Measurements from ENCODE around the gene JSRP1. TPM values are rescaled to one million over a fixed set of nuclear protein-coding genes. Genes with fewer than 3 reads are reported as not detected.

The JSRP1 gene
- total and polyA plus RNA-seq, 2 of the 8 experiments (the other 6 are each of a cell fraction or from before 2014, with no cell fraction given): 0.24 to 0.56 TPM

DNA sequence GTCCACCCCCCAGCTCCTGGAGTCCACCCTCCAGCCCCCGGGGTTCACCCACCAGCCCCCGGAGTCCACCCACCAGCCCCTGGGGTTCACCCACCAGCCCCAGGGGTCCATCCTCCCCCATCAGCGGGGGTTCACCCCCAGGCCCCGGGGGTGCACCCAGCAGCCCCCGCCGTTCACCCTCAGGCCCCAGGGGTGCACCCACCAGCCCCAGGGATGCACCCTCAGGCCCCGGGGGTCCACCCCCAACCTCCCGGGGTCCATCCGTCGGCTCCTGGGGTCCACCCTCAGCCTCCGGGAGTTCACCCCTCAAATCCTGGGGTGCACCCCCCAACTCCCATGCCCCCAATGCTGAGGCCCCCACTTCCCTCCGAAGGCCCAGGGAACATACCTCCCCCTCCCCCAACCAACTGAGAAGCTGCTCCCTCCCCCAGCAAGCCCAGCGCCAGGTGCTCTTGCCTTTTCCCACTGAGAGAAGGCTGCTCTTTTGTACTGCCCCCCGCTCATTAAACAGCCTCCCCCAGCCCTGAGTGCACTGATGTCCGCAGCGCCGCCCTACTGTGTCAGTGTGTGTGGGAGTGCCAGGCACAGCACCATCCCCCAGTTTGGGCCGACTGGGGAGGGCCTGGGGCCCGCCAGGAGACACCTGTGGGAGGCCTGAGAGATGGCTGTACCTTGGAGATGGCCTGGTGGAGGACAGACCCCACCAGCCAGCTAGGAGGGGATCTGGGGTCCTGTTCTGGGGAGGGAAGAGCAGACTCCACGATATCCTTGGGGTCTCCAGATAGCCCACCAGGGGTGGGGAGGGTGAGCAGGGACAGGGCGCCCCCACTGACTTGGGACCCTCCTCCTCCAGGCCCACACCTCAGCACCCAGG, 7.8 kb downstream of the JSRP1 start:
- CTCF ChIA-PET (ENCODE audit: partially characterized antibody): interaction anchor here (0.7 to 1.6 kb wide), 3 partner anchors 67 to 79 kb away, joined by 3 to 5 read pairs (median 3); no protein-coding TSS in a partner anchor
- FAIRE-seq: no peak
- no peak for TF ChIP-seq NANOG (IDR thresholded peaks at IDR 0.05; ENCODE audit: insufficient read depth, low read depth, low read length, poor library complexity, severe bottlenecking)
- no peak for TF ChIP-seq BRCA1 (IDR thresholded peaks at IDR 0.05; ENCODE audit: low read depth, low read length)
- TF ChIP-seq TBP (IDR thresholded peaks at IDR 0.05; ENCODE audit: low read depth, low read length): no peak
- TF ChIP-seq CHD1 (IDR thresholded peaks at IDR 0.05; ENCODE audit: low read depth, low read length): no peak
- TF ChIP-seq KDM1A (IDR thresholded peaks at IDR 0.05; ENCODE audit: borderline replicate concordance, low read length): no peak
- no peak for TF ChIP-seq GABPA (IDR thresholded peaks at IDR 0.05; ENCODE audit: borderline replicate concordance, insufficient read depth, low read length)
- TF ChIP-seq CTBP2 (IDR thresholded peaks at IDR 0.05; ENCODE audit: borderline replicate concordance, insufficient read depth, insufficient read length, low read length): no peak
- TF ChIP-seq TEAD4 (IDR thresholded peaks at IDR 0.05; ENCODE audit: low read depth, low read length): no peak
- TF ChIP-seq BCL11A (IDR thresholded peaks at IDR 0.05; ENCODE audit: low read depth in 2 of 2, low read length in 2 of 2): no peak
- TF ChIP-seq CBX5 (IDR thresholded peaks at IDR 0.05; ENCODE audit: low read depth, low read length): no peak
- TF ChIP-seq CHD2 (IDR thresholded peaks at IDR 0.05; ENCODE audit: low read length): no peak
- TF ChIP-seq RXRA (IDR thresholded peaks at IDR 0.05; ENCODE audit: insufficient read depth, low read depth, low read length): no peak

More for the DNA sequence above, 7.8 kb downstream of the JSRP1 start:
- 74% methylated on average over 12 of the region's 21 CpGs; no CpG with 5 or more reads in 1 of the 2 experiments for WGBS, 2 experiments (ENCODE audit: extremely low coverage in 1 of 2, insufficient coverage in 1 of 2, insufficient read length in 1 of 2, insufficient replicate concordance in 2 of 2, low coverage in 1 of 2, low lambda C conversion rate in 2 of 2, missing lambda C conversion rate in 1 of 2)
- Histone ChIP-seq H3K23ac (ENCODE audit: insufficient read length) (no peak overlapping the region), H3K9ac (replicated peaks in 1 of 4; ENCODE audit: extremely low read depth in 1 of 4, low read depth in 3 of 4, low read length in 3 of 4) (no peak overlapping the region), H2BK15ac (ENCODE audit: low read length) (no peak overlapping the region), H2BK20ac (ENCODE audit: low read length) (no peak overlapping the region), H2BK12ac (ENCODE audit: low read depth, low read length) (no peak overlapping the region), H3K36me3 (ENCODE audit: control insufficient read depth in 2 of 4, insufficient read depth in 4 of 4, low read length in 3 of 4) (peaks cover 27 to 44% (median 39%) of the 10 kb centered on the region in 4 experiments), H3K4ac (replicated peaks; ENCODE audit: insufficient read length, low read depth, low read length) (no peak overlapping the region), H3K18ac (ENCODE audit: extremely low read depth, low read length) (no peak overlapping the region), H4K5ac (ENCODE audit: insufficient read length, low read depth, low read length) (no peak overlapping the region), H3K14ac (ENCODE audit: insufficient read length) (no peak overlapping the region), H2BK5ac (ENCODE audit: low read depth, low read length) (no peak overlapping the region), H3K27me3 (replicated peaks in 1 of 4; ENCODE audit: control insufficient read depth in 3 of 4, extremely low read depth in 1 of 4, insufficient read depth in 3 of 4, low read length in 3 of 4) (peaks cover 0 to 13% (median 6%) of the 10 kb centered on the region in 4 experiments; a peak in 4 of 7 replicates), H3K4me3 (ENCODE audit: extremely low read depth in 1 of 4, insufficient read depth in 2 of 4, low read depth in 3 of 4, low read length in 4 of 4) (no peak overlapping the region), H3K9me3 (ENCODE audit: insufficient read depth in 2 of 2, low read depth in 1 of 2, low read length in 1 of 2) (no peaks in the 10 kb centered on the region; a peak in 1 of 4 replicates), H3K27ac (ENCODE audit: low read depth, low read length) (no peak overlapping the region), H3K56ac (replicated peaks; ENCODE audit: insufficient read length, low read depth, low read length) (no peak overlapping the region), H2AFZ (ENCODE audit: low read length) (no peak overlapping the region), H4K91ac (replicated peaks; ENCODE audit: insufficient read length, low read length) (no peak overlapping the region), H3K4me2 (ENCODE audit: insufficient read depth in 1 of 2, low read depth in 2 of 2, low read length in 2 of 2) (no peak overlapping the region), H3K4me1 (replicated peaks in 1 of 4; ENCODE audit: control insufficient read depth in 3 of 4, insufficient read depth in 4 of 4, low read length in 3 of 4) (peaks cover 0 to 4% (median under 1%) of the 10 kb centered on the region in 4 experiments; a peak in 3 of 7 replicates), H3K79me1 (ENCODE audit: low read depth, low read length) (no peaks in the 10 kb centered on the region; the same call in 1 of the 2 replicates), H2AK5ac (ENCODE audit: low read depth, low read length) (no peak overlapping the region), H3K23me2 (ENCODE audit: low read depth, low read length) (peaks cover 6% of the 10 kb centered on the region; the same call in 1 of the 2 replicates), H3K79me2 (ENCODE audit: control insufficient read depth in 1 of 2, insufficient read depth in 2 of 2, low read length in 2 of 2) (peaks cover 0 to 8% of the 10 kb centered on the region in 2 experiments; a peak in 2 of 4 replicates), H4K8ac (ENCODE audit: extremely low read depth, insufficient read depth, low read length) (no peak overlapping the region), H4K20me1 (replicated peaks in 1 of 2; ENCODE audit: control insufficient read depth in 1 of 2, insufficient read depth in 2 of 2, low read length in 2 of 2) (peaks cover 13 to 29% of the 10 kb centered on the region in 2 experiments), H2BK120ac (replicated peaks; ENCODE audit: low read depth, low read length) (no peak overlapping the region)
- POLR2A ChIA-PET (ENCODE audit: partially characterized antibody): interaction anchor here (0.6 to 18.7 kb wide), 9 partner anchors 7 to 507 kb away, joined by 3 to 330 read pairs (median 6); partner anchors contain the start of genes PLEKHJ1 and SF3A2
- no peak for DNase-seq (ENCODE audit: low read depth in 1 of 2, low spot score in 2 of 2)
